ENCODE results near the gene SCGB3A1.

Gene SCGB3A1

DNA sequence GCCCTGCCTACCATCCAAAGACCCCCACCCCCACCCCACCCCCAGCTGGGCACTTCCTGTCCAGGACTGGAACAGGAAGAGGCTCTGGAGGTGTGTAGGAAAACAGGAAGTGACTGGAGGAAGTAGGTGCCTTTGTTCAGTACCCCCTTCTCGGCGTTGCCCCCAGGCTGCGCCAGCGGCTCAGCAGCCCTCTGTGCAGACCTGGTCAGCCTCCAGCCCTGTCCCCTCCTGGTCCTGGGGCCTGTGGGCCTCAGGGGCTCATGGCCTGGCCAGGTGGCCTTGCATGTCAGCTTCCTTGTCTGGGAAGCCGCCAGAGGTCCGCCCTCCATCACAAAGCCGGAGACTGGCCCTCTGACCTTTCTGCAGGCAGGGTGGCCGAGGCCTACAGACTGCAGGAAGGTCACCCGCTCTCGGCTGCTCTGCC, 32.1 kb upstream of the SCGB3A1 start:
- Histone ChIP-seq H3K79me1 (ENCODE audit: low read length) (no peaks in the 10 kb centered on the region), H3K4me2 (ENCODE audit: low read length) (no peak overlapping the region), H3K4me3 (ENCODE audit: low read length) (no peak overlapping the region), H3K23ac (ENCODE audit: low read length) (no peak overlapping the region), H2BK15ac (replicated peaks; ENCODE audit: low read depth) (no peak overlapping the region), H3K27ac (ENCODE audit: low read depth, low read length) (no peak overlapping the region), H2AK5ac (ENCODE audit: low read length) (no peak overlapping the region), H4K5ac (ENCODE audit: low read length) (no peak overlapping the region), H3K27me3 (ENCODE audit: insufficient read depth, low read length, poor library complexity) (no peaks in the 10 kb centered on the region), H3K18ac (ENCODE audit: low read length) (no peak overlapping the region), H3K36me3 (ENCODE audit: control insufficient read depth, insufficient read depth, low read length) (no peaks in the 10 kb centered on the region), H4K8ac (ENCODE audit: low read depth, low read length) (no peak overlapping the region), H2BK5ac (ENCODE audit: low read length) (no peak overlapping the region), H3K56ac (ENCODE audit: low read length) (no peak overlapping the region), H3K79me2 (ENCODE audit: control insufficient read depth, insufficient read depth, low read length) (no peaks in the 10 kb centered on the region), H3K9ac (ENCODE audit: low read length) (no peak overlapping the region), H3K4ac (ENCODE audit: low read depth, low read length) (no peak overlapping the region), H2BK120ac (ENCODE audit: low read depth, low read length) (no peak overlapping the region), H3K4me1 (ENCODE audit: control insufficient read depth, low read depth, low read length) (no peaks in the 10 kb centered on the region)
- DNase-seq, result no peak
- WGBS (ENCODE audit: extremely low coverage, insufficient coverage, low lambda C conversion rate), result no CpG with 5 or more reads among the region's 10 CpGs

DNA sequence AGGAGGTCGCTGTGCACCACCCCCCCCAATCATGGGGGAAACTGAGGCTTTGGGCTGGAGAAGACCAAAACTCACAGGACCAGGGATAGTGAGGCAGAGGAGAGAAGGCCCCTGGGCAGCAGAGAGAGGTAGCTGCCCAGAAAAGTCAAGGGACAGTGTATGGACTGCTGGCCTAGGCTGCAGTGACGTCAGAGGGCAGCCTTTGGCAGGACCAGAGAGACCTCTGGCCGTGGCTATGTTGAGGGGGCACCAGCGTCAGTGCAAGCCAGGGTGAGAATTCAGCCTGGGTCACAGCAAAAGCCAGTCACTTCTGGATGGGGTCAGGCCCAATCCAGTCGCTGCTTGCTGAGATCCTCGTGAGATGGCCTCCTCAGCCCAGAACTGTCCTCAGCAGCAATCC, 31.6 kb upstream of the SCGB3A1 start:
- Histone ChIP-seq H2AK5ac (ENCODE audit: low read length) (no peak overlapping the region), H2BK15ac (replicated peaks; ENCODE audit: low read depth) (no peak overlapping the region), H3K27ac (ENCODE audit: low read depth, low read length) (no peak overlapping the region), H2BK120ac (ENCODE audit: low read depth, low read length) (no peak overlapping the region), H3K36me3 (ENCODE audit: control insufficient read depth, insufficient read depth, low read length) (no peaks in the 10 kb centered on the region), H3K4me1 (ENCODE audit: control insufficient read depth, low read depth, low read length) (no peaks in the 10 kb centered on the region), H3K79me2 (ENCODE audit: control insufficient read depth, insufficient read depth, low read length) (no peaks in the 10 kb centered on the region), H2BK5ac (ENCODE audit: low read length) (no peak overlapping the region), H4K8ac (ENCODE audit: low read depth, low read length) (no peak overlapping the region), H3K18ac (ENCODE audit: low read length) (no peak overlapping the region), H3K9ac (ENCODE audit: low read length) (no peak overlapping the region), H3K4ac (ENCODE audit: low read depth, low read length) (no peak overlapping the region), H3K4me2 (ENCODE audit: low read length) (no peak overlapping the region), H3K4me3 (ENCODE audit: low read length) (no peak overlapping the region), H3K79me1 (ENCODE audit: low read length) (no peaks in the 10 kb centered on the region), H3K23ac (ENCODE audit: low read length) (no peak overlapping the region), H3K56ac (ENCODE audit: low read length) (no peak overlapping the region), H3K27me3 (ENCODE audit: insufficient read depth, low read length, poor library complexity) (no peaks in the 10 kb centered on the region), H4K5ac (ENCODE audit: low read length) (no peak overlapping the region)
- no peak for DNase-seq
- WGBS (ENCODE audit: extremely low coverage, insufficient coverage, low lambda C conversion rate), result no CpG with 5 or more reads among the region's 6 CpGs

DNA sequence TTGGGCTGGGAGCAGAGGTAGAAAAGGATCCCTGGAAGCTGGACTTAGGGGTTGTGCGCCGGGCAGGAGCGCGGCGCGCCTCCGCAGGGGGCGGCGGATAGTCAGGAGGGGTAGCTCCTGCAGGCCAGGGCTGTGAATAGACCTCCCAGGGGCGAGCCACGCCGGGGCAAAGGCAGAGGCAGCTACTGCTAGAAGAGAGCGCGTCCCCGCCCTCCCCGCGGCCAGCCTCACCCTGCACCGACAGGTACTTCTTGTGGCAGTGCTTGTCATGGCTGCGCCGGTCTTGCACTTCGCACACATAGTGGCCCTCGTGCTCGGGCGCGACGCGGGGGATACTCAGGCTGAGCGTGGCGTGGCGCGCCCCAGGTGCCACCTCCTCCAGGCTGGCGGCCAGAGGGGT, 30.0 kb upstream of the SCGB3A1 start:
- no peak overlapping the region for H2BK5ac ChIP-seq (ENCODE audit: low read length)
- no peak overlapping the region for H4K8ac ChIP-seq (ENCODE audit: low read depth, low read length)
- no peaks in the 10 kb centered on the region for H3K36me3 ChIP-seq (ENCODE audit: control insufficient read depth, insufficient read depth, low read length)
- H2AK5ac ChIP-seq (ENCODE audit: low read length), result no peak overlapping the region
- H3K79me1 ChIP-seq (ENCODE audit: low read length), result no peaks in the 10 kb centered on the region
- H3K4me1 ChIP-seq (ENCODE audit: control insufficient read depth, low read depth, low read length), result no peaks in the 10 kb centered on the region
- H3K4ac ChIP-seq (ENCODE audit: low read depth, low read length), result no peak overlapping the region
- no peak overlapping the region for H2BK15ac ChIP-seq (replicated peaks; ENCODE audit: low read depth)
- H3K27ac ChIP-seq (ENCODE audit: low read depth, low read length), result no peak overlapping the region
- DNase-seq, result no peak
- H3K56ac ChIP-seq (ENCODE audit: low read length), result no peak overlapping the region
- H3K27me3 ChIP-seq (ENCODE audit: insufficient read depth, low read length, poor library complexity), result no peaks in the 10 kb centered on the region
- H3K23ac ChIP-seq (ENCODE audit: low read length), result no peak overlapping the region
- H3K79me2 ChIP-seq (ENCODE audit: control insufficient read depth, insufficient read depth, low read length), result no peaks in the 10 kb centered on the region
- no peak overlapping the region for H2BK120ac ChIP-seq (ENCODE audit: low read depth, low read length)
- H3K18ac ChIP-seq (ENCODE audit: low read length), result no peak overlapping the region
- no CpG with 5 or more reads among the region's 32 CpGs for WGBS (ENCODE audit: extremely low coverage, insufficient coverage, low lambda C conversion rate)
- no peak overlapping the region for H3K4me3 ChIP-seq (ENCODE audit: low read length)
- H3K9ac ChIP-seq (ENCODE audit: low read length), result no peak overlapping the region
- no peak overlapping the region for H4K5ac ChIP-seq (ENCODE audit: low read length)
- no peak overlapping the region for H3K4me2 ChIP-seq (ENCODE audit: low read length)

DNA sequence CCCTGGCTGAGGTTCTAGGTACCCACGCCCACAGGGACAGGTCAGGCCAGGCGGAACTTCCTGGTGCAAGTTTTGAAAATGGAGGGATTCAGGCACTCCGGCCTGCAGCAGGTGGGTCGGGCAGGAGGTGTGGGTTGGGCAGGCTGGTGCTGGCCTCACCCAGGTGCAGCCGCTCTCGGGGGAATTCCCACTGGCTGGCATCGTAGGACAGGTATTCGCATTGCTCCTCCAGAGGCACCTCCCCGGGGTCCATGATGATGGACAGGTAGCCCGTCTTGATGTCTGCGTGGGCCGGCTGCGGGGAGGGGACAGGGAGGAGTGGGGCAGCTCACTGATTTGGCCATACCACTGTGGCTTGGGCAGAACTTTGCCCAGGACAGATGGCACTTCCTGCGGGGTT, 28.7 kb upstream of the SCGB3A1 start:
- Histone ChIP-seq H3K27ac (ENCODE audit: low read depth, low read length) (no peak overlapping the region), H2BK5ac (ENCODE audit: low read length) (no peak overlapping the region), H3K4me1 (ENCODE audit: control insufficient read depth, low read depth, low read length) (no peaks in the 10 kb centered on the region), H3K56ac (ENCODE audit: low read length) (no peak overlapping the region), H3K23ac (ENCODE audit: low read length) (no peak overlapping the region), H3K4me3 (ENCODE audit: low read length) (no peak overlapping the region), H3K18ac (ENCODE audit: low read length) (no peak overlapping the region), H3K4me2 (ENCODE audit: low read length) (no peak overlapping the region), H3K4ac (ENCODE audit: low read depth, low read length) (no peak overlapping the region), H2AK5ac (ENCODE audit: low read length) (no peak overlapping the region), H3K9ac (ENCODE audit: low read length) (no peak overlapping the region), H3K79me2 (ENCODE audit: control insufficient read depth, insufficient read depth, low read length) (no peaks in the 10 kb centered on the region), H3K36me3 (ENCODE audit: control insufficient read depth, insufficient read depth, low read length) (no peaks in the 10 kb centered on the region), H3K27me3 (ENCODE audit: insufficient read depth, low read length, poor library complexity) (no peaks in the 10 kb centered on the region), H2BK120ac (ENCODE audit: low read depth, low read length) (no peak overlapping the region), H3K79me1 (ENCODE audit: low read length) (no peaks in the 10 kb centered on the region), H2BK15ac (replicated peaks; ENCODE audit: low read depth) (no peak overlapping the region), H4K5ac (ENCODE audit: low read length) (no peak overlapping the region), H4K8ac (ENCODE audit: low read depth, low read length) (no peak overlapping the region)
- no CpG with 5 or more reads among the region's 14 CpGs for WGBS (ENCODE audit: extremely low coverage, insufficient coverage, low lambda C conversion rate)
- DNase-seq, result no peak

DNA sequence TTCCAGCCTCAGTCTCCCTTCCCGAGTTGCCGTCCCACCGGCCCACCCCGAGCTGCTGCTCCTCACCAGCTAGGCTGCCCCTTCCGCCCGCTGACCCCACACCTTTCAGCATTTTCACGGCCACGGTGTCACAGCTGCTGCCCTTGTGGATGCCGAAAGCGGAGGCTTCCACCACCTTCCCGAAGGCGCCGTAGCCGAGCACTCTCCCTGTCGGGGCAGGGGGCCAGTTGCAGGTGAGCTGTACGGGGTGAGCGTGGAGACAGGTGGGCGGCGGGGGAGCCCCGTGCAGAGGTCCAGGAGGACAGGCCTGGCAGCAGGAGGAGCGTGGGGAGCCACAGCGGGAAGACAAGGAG, 28.2 kb upstream of the SCGB3A1 start:
- Histone ChIP-seq H3K4me3 (ENCODE audit: low read length) (no peak overlapping the region), H3K4me1 (ENCODE audit: control insufficient read depth, low read depth, low read length) (no peaks in the 10 kb centered on the region), H3K56ac (ENCODE audit: low read length) (no peak overlapping the region), H4K8ac (ENCODE audit: low read depth, low read length) (no peak overlapping the region), H3K79me2 (ENCODE audit: control insufficient read depth, insufficient read depth, low read length) (no peaks in the 10 kb centered on the region), H3K36me3 (ENCODE audit: control insufficient read depth, insufficient read depth, low read length) (no peaks in the 10 kb centered on the region), H3K23ac (ENCODE audit: low read length) (no peak overlapping the region), H2BK120ac (ENCODE audit: low read depth, low read length) (no peak overlapping the region), H3K18ac (ENCODE audit: low read length) (no peak overlapping the region), H2BK5ac (ENCODE audit: low read length) (no peak overlapping the region), H3K79me1 (ENCODE audit: low read length) (no peaks in the 10 kb centered on the region), H3K9ac (ENCODE audit: low read length) (no peak overlapping the region), H2BK15ac (replicated peaks; ENCODE audit: low read depth) (no peak overlapping the region), H3K27ac (ENCODE audit: low read depth, low read length) (no peak overlapping the region), H3K27me3 (ENCODE audit: insufficient read depth, low read length, poor library complexity) (no peaks in the 10 kb centered on the region), H4K5ac (ENCODE audit: low read length) (no peak overlapping the region), H3K4me2 (ENCODE audit: low read length) (no peak overlapping the region), H2AK5ac (ENCODE audit: low read length) (no peak overlapping the region), H3K4ac (ENCODE audit: low read depth, low read length) (no peak overlapping the region)
- no peak for DNase-seq
- WGBS (ENCODE audit: extremely low coverage, insufficient coverage, low lambda C conversion rate), result no CpG with 5 or more reads among the region's 22 CpGs

DNA sequence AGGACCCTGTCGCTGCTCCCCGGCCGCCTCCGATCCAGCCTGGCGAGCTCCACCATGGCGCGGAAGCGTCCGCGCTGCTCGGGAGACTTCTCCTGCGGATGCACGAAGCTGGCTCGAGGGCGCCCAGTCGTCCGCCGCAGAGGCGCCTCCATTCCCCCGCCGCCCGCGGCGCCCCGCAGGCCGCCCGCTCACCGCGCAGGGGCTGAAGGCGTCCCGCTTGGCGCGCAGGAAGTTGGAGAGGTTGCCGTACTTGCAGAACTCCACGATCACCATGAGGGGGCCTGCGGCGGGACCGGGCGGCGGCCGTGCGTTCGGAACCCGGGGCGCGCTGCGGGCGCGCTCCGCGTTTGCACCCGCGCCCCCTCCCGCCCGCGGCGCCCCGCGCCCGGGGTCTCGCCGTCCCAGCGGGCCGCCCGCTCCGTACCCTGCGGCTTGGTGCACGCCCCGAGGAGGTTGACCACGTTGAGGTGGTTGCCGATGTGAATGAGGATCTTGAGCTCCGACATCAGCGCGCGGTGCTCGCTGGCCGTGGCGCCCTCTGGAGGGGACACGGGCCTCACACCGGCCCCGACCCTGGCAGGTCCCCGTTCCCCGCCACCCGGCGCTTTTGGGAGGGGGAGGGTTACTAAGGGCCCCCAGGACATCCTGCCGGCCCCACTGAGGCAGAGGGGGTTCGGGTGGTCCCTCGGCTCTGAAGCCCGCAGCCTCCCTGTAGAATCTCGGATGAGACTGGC, 27.7 kb upstream of the SCGB3A1 start:
- Histone ChIP-seq H3K23ac (ENCODE audit: low read length) (no peak overlapping the region), H3K4ac (ENCODE audit: low read depth, low read length) (no peak overlapping the region), H2BK15ac (replicated peaks; ENCODE audit: low read depth) (no peak overlapping the region), H3K4me1 (ENCODE audit: control insufficient read depth, low read depth, low read length) (no peaks in the 10 kb centered on the region), H2BK120ac (ENCODE audit: low read depth, low read length) (no peak overlapping the region), H3K79me2 (ENCODE audit: control insufficient read depth, insufficient read depth, low read length) (no peaks in the 10 kb centered on the region), H4K8ac (ENCODE audit: low read depth, low read length) (no peak overlapping the region), H3K56ac (ENCODE audit: low read length) (peak overlapping the region; percentile 85), H3K4me3 (ENCODE audit: low read length) (peak overlapping the region; percentile 35), H2AK5ac (ENCODE audit: low read length) (no peak overlapping the region), H4K5ac (ENCODE audit: low read length) (no peak overlapping the region), H3K36me3 (ENCODE audit: control insufficient read depth, insufficient read depth, low read length) (no peaks in the 10 kb centered on the region), H3K27ac (ENCODE audit: low read depth, low read length) (no peak overlapping the region), H3K9ac (ENCODE audit: low read length) (peak overlapping the region; percentile 73), H3K4me2 (ENCODE audit: low read length) (peak overlapping the region; percentile 79), H3K18ac (ENCODE audit: low read length) (peak overlapping the region; percentile 33), H3K79me1 (ENCODE audit: low read length) (no peaks in the 10 kb centered on the region), H3K27me3 (ENCODE audit: insufficient read depth, low read length, poor library complexity) (no peaks in the 10 kb centered on the region), H2BK5ac (ENCODE audit: low read length) (no peak overlapping the region)
- WGBS (ENCODE audit: extremely low coverage, insufficient coverage, low lambda C conversion rate), result no CpG with 5 or more reads among the region's 90 CpGs
- peak; percentile 81 for DNase-seq

Data from mesendoderm (in vitro differentiated cells).